Activated CD4-positive, alpha-beta T cell treated with anti-CD3 and anti-CD28 coated beads for 24 hours (primary cell): ENCODE data around the gene FCRL4.
"Not testable (repeated sequence)": the region's sequence is repeated elsewhere in the genome, so short reads cannot be mapped to it uniquely, and the experiment has no call there.

Experiments used
- DNase-seq, 2 donors: peaks; one replicate each; pipeline ENCODE4 v3.0.0-alpha.2; 2020; ENCODE audit warnings: low read depth in 2 of 2

Gene FCRL4

GRCh38 chr1:157551694-157552693 is 45.9 kb downstream of the FCRL4 start, which contains the start of gene FCRL5:
TSS of gene FCRL5 (minus strand) at chr1:157552515. CDS start at chr1:157552362, 153 bp downstream.
- DNase-seq: no peak

GRCh38 chr1:157548081-157548480 is 49.8 kb downstream of the FCRL4 start:
- not testable (repeated sequence) for DNase-seq

- DNase-seq: no peak
These were observed 55.2 kb downstream of the FCRL4 start for GRCh38 chr1:157542676-157543075.

GRCh38 chr1:157540852-157541251 is 57.0 kb downstream of the FCRL4 start:
- no peak for DNase-seq

- no peak for DNase-seq
These were observed 57.6 kb downstream of the FCRL4 start for GRCh38 chr1:157540160-157540748.

GRCh38 chr1:157539568-157539967 is 58.3 kb downstream of the FCRL4 start:
- DNase-seq: no peak

- no peak for DNase-seq
These were observed 65.3 kb downstream of the FCRL4 start for GRCh38 chr1:157532569-157532968.

GRCh38 chr1:157523774-157524493 is 74.0 kb downstream of the FCRL4 start:
- DNase-seq: no peak
